Liver (tissue), 9 donors: ENCODE results near the gene RIC1. TPM values are rescaled to one million over a fixed set of nuclear protein-coding genes. Genes with fewer than 3 reads are reported as not detected.

Experiments used
- DNase-seq: peaks from one replicate; pipeline ENCODE4 v3.0.0-alpha.2; 2017; ENCODE audit warnings: low spot score
- H3K27ac ChIP-seq, 2 donors: one replicate each; pipeline ENCODE4 v1.7.0; 2013; ENCODE audit warnings: inconsistent platforms in 2 of 2, low read length in 2 of 2, control low read depth in 1 of 2, low read depth in 1 of 2, mild to moderate bottlenecking in 1 of 2
- H3K27me3 ChIP-seq, 4 donors: one replicate each; pipeline versions ENCODE4 v1.6.1 to v1.7.0; 2013; ENCODE audit warnings: low read length in 3 of 4, inconsistent platforms in 1 of 4, mild to moderate bottlenecking in 1 of 4, moderate library complexity in 1 of 4; ENCODE audit not compliant: control insufficient read depth in 4 of 4, insufficient read depth in 4 of 4
- H3K36me3 ChIP-seq, 4 donors: one replicate each; pipeline versions ENCODE4 v1.6.1 to v1.7.0; 2013; ENCODE audit warnings: low read length in 3 of 4, mild to moderate bottlenecking in 3 of 4, low read depth in 1 of 4, moderate library complexity in 1 of 4; ENCODE audit not compliant: control insufficient read depth in 4 of 4, insufficient read depth in 3 of 4
- H3K4me1 ChIP-seq, 4 donors: one replicate each; pipeline versions ENCODE4 v1.6.1 to v1.7.0; 2013; ENCODE audit warnings: low read length in 3 of 4, mild to moderate bottlenecking in 3 of 4, moderate library complexity in 1 of 4; ENCODE audit not compliant: control insufficient read depth in 4 of 4, insufficient read depth in 4 of 4
- H3K4me3 ChIP-seq, 3 donors: one replicate each; pipeline versions ENCODE4 v1.6.1 to v1.7.0; 2013; ENCODE audit warnings: low read length in 3 of 3, control low read depth in 1 of 3, low read depth in 1 of 3, mild to moderate bottlenecking in 1 of 3
- H3K9ac ChIP-seq, 2 donors: one replicate each; pipeline ENCODE4 v1.7.0; 2013; ENCODE audit warnings: low read length in 2 of 2, mild to moderate bottlenecking in 2 of 2, moderate library complexity in 2 of 2, control low read depth in 1 of 2, low read depth in 1 of 2
- H3K9me3 ChIP-seq, 4 donors: one replicate each; pipeline versions ENCODE4 v1.6.1 to v1.7.0; 2013; ENCODE audit warnings: low read length in 3 of 4; ENCODE audit not compliant: control insufficient read depth in 4 of 4
- EGR1 ChIP-seq, 2 donors: IDR thresholded peaks; 2 replicates each; pipeline ENCODE4 v1.6.1; 2016 to 2018; ENCODE audit warnings: antibody characterized with exemption in 2 of 2, low read depth in 2 of 2
- FOXA2 ChIP-seq: IDR thresholded peaks from 2 replicates; pipeline ENCODE4 v1.6.1; 2016; ENCODE audit warnings: antibody characterized with exemption
- GABPA ChIP-seq, 2 donors: IDR thresholded peaks in 1 of 2; conservative IDR thresholded peaks in 1 of 2; 2 replicates each; pipeline ENCODE4 v1.6.1; 2016; ENCODE audit warnings: antibody characterized with exemption in 2 of 2, mild to moderate bottlenecking in 1 of 2, moderate library complexity in 1 of 2
- HNF4A ChIP-seq, 2 donors: conservative IDR thresholded peaks; 2 replicates each; pipeline ENCODE4 v1.6.1; 2016; ENCODE audit warnings: antibody characterized with exemption in 2 of 2, mild to moderate bottlenecking in 2 of 2
- JUND ChIP-seq, 2 donors: IDR thresholded peaks; 2 replicates each; pipeline ENCODE4 v1.6.1; 2016; ENCODE audit warnings: antibody characterized with exemption in 2 of 2
- MAX ChIP-seq: IDR thresholded peaks from 2 replicates; pipeline ENCODE4 v1.6.1; 2016; ENCODE audit warnings: antibody characterized with exemption
- RXRA ChIP-seq, 2 donors: IDR thresholded peaks; 2 replicates each; pipeline ENCODE4 v1.6.1; 2017 to 2018; ENCODE audit warnings: antibody characterized with exemption in 2 of 2, mild to moderate bottlenecking in 1 of 2
- SP1 ChIP-seq: IDR thresholded peaks from 2 replicates; pipeline ENCODE4 v1.6.1; 2018; ENCODE audit warnings: antibody characterized with exemption, mild to moderate bottlenecking
- TAF1 ChIP-seq: conservative IDR thresholded peaks from 2 replicates; pipeline ENCODE4 v1.6.1; 2016; ENCODE audit warnings: antibody characterized with exemption, mild to moderate bottlenecking
- YY1 ChIP-seq: IDR thresholded peaks from 2 replicates; pipeline ENCODE4 v1.6.1; 2016; ENCODE audit warnings: antibody characterized with exemption, mild to moderate bottlenecking
- WGBS: extraction: QIAGEN DNeasy Blood & Tissue Kit; methylation state at CpG from one replicate; pipeline ENCODE4 v1.1.7; 2013; 5-methylcytosine and 5-hydroxymethylcytosine counted together
- polyA plus RNA-seq, 2 donors: library from polyadenylated mRNA; stranded (reverse) in 1 of 2; unstranded in 1 of 2; fragments of 200-250 nt in 1 of 2; fragments of >200 nt in 1 of 2; fragmentation: Nextera tagmentation in 1 of 2; extraction: Ambion mirVana in 1 of 2; gene quantifications; one replicate each; pipeline versions ENCODE4 v1.2.1 to v1.2.3, GENCODE V29; 2013 to 2015
- total RNA-seq, 2 donors: library from RNA; depleted of rRNA; stranded (reverse); fragments of >200 nt; gene quantifications; one replicate each; pipeline ENCODE4 v1.2.3, GENCODE V29; 2014
- TF ChIP-seq, protein P1 (sequence below): IDR thresholded peaks from 2 replicates; pipeline ENCODE4 v1.6.1; 2016; ENCODE audit warnings: antibody characterized with exemption
- TF ChIP-seq, protein P2 (sequence below): IDR thresholded peaks from 2 replicates; pipeline ENCODE4 v1.6.1; 2016; ENCODE audit warnings: antibody characterized with exemption
- donor health status: healthy.
- donor health status: healthy.
- donor health status: healthy.
- donor health status: healthy.
- donor health status: healthy.

Gene RIC1
- total and polyA plus RNA-seq, 4 donors = 4.1 to 25.8 (median 9.8) TPM

- Histone ChIP-seq H3K27me3 (no peaks in the 10 kb centered on the region), H3K36me3 (peaks cover 1 to 16% (median 11%) of the 10 kb centered on the region in 4 donors), H3K27ac (no peak overlapping the region), H3K4me3 (no peak overlapping the region), H3K4me1 (no peaks in the 10 kb centered on the region), H3K9ac (no peak overlapping the region), H3K9me3 (no peaks in the 10 kb centered on the region)
- 100% methylated on average over 1 of the region's 1 CpG for WGBS
- no peak for DNase-seq
- TF ChIP-seq GABPA (IDR thresholded peaks at IDR 0.05 in 1 of 2, conservative IDR thresholded peaks at IDR 0.05 in 1 of 2) = no peak
- TF ChIP-seq TAF1 = no peak
- TF ChIP-seq JUND (IDR thresholded peaks at IDR 0.05) = no peak
- TF ChIP-seq EGR1 (IDR thresholded peaks at IDR 0.05; ENCODE audit: low read depth in 2 of 2) = no peak
- TF ChIP-seq, protein P1, sequence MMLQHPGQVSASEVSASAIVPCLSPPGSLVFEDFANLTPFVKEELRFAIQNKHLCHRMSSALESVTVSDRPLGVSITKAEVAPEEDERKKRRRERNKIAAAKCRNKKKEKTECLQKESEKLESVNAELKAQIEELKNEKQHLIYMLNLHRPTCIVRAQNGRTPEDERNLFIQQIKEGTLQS = no peak
- TF ChIP-seq MAX = no peak
These were observed 182.8 kb downstream of the RIC1 start for GRCh38 chr9:5811751-5812150.

DNA sequence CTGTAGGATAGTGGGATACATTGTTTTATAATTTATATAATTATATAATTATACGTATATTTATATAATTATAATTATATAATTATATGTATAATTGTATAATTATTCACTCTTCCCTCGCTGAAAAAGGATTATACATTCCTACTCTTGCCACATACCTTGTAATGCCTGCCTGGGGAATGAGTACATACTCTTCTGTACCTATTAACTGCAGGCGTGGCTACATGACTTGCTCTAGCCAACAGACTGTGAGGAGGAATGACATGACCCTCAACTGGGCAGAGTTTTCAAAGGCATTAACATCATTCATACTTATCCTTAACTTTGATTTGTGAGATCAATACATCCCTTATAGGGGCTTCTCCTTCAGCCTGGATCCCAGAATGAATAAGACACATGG is 184.9 kb downstream of the RIC1 start:
- Histone ChIP-seq H3K4me1 (no peaks in the 10 kb centered on the region), H3K9me3 (no peaks in the 10 kb centered on the region), H3K36me3 (peaks cover 1 to 18% (median 13%) of the 10 kb centered on the region in 4 donors), H3K4me3 (no peak overlapping the region), H3K27me3 (no peaks in the 10 kb centered on the region), H3K27ac (no peak overlapping the region), H3K9ac (no peak overlapping the region)
- no peak for DNase-seq
- TF ChIP-seq JUND (IDR thresholded peaks at IDR 0.05) (no peak), RXRA (IDR thresholded peaks at IDR 0.05) (no peak), EGR1 (IDR thresholded peaks at IDR 0.05; ENCODE audit: low read depth in 2 of 2) (no peak), YY1 (no peak), SP1 (no peak), HNF4A (conservative IDR thresholded peaks at IDR 0.05) (no peak), FOXA2 (no peak)
- TF ChIP-seq, protein P1 = no peak
- TF ChIP-seq, protein P2, sequence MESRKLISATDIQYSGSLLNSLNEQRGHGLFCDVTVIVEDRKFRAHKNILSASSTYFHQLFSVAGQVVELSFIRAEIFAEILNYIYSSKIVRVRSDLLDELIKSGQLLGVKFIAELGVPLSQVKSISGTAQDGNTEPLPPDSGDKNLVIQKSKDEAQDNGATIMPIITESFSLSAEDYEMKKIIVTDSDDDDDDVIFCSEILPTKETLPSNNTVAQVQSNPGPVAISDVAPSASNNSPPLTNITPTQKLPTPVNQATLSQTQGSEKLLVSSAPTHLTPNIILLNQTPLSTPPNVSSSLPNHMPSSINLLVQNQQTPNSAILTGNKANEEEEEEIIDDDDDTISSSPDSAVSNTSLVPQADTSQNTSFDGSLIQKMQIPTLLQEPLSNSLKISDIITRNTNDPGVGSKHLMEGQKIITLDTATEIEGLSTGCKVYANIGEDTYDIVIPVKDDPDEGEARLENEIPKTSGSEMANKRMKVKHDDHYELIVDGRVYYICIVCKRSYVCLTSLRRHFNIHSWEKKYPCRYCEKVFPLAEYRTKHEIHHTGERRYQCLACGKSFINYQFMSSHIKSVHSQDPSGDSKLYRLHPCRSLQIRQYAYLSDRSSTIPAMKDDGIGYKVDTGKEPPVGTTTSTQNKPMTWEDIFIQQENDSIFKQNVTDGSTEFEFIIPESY = no peak
- WGBS = 93% methylated on average over 3 of the region's 3 CpGs

- 27% methylated on average over 1 of the region's 1 CpG for WGBS
These were observed 186.6 kb downstream of the RIC1 start for GRCh38 chr9:5815461-5815860.

More at GRCh38 chr9:5815461-5815860, 186.6 kb downstream of the RIC1 start:
- no peak for DNase-seq
- H3K9ac ChIP-seq = no peak overlapping the region
- no peaks in the 10 kb centered on the region for H3K4me1 ChIP-seq
- H3K36me3 ChIP-seq = peaks cover 0 to 13% (median 5%) of the 10 kb centered on the region in 4 donors
- no peak overlapping the region for H3K27ac ChIP-seq
- no peak overlapping the region for H3K4me3 ChIP-seq
- no peaks in the 10 kb centered on the region for H3K9me3 ChIP-seq
- no peak for TF ChIP-seq RXRA (IDR thresholded peaks at IDR 0.05)
- peak; percentile 17 to 24 for TF ChIP-seq HNF4A (conservative IDR thresholded peaks at IDR 0.05)
- no peaks in the 10 kb centered on the region for H3K27me3 ChIP-seq
